ENCODE results near the gene MYO6. TPM values are rescaled to one million over a fixed set of nuclear protein-coding genes. Genes with fewer than 3 reads are reported as not detected.

Gene MYO6
- polyA plus RNA-seq, 1 donor (not counting 4 experiments of a cell fraction or from before 2014, with no cell fraction given): 24.5 TPM

DNA sequence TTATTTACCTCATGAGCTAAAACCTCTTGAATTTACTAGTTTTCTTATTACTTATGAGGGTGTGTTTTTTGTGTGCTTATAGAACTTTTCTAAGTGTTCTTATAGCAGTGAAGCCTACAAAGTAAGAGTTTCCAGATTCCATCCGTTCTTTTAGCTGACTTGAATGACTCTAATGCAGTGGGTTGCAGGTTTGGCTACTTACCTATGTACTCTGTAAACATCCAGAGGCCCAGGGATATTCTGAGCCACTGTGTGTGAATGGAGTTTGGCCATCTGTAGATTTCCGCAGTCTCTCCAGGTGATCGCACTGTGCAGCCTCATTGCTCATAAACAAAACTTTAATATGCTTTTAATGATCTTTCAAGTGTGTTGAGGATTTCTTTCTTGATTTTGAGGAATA is 157.8 kb downstream of the MYO6 start:
- Histone ChIP-seq H3K4me3 (ENCODE audit: control insufficient read depth in 2 of 3, extremely low read depth in 1 of 3, insufficient read depth in 2 of 3, low read depth in 1 of 3, low read length in 3 of 3) (no peak overlapping the region), H3K4me1 (ENCODE audit: control insufficient read depth, extremely low read depth, insufficient read depth, low read length) (no peaks in the 10 kb centered on the region), H3K27ac (ENCODE audit: control insufficient read depth, insufficient read depth, low read length) (no peak overlapping the region), H3K9ac (ENCODE audit: control insufficient read depth, extremely low read depth, insufficient read depth, low read length) (no peak overlapping the region), H3K27me3 (ENCODE audit: control insufficient read depth, extremely low read depth, insufficient read depth, low read length) (no peaks in the 10 kb centered on the region), H3K9me3 (ENCODE audit: control insufficient read depth, low read depth, low read length) (no peaks in the 10 kb centered on the region), H3K4me2 (ENCODE audit: control insufficient read depth, extremely low read depth, insufficient read depth, low read depth, low read length) (no peak overlapping the region), H3K9me1 (ENCODE audit: control insufficient read depth, extremely low read depth, insufficient read depth, low read length) (no peaks in the 10 kb centered on the region), H2AFZ (ENCODE audit: control insufficient read depth, low read length) (no peak overlapping the region), H3K79me2 (ENCODE audit: control insufficient read depth, insufficient read depth, low read length) (no peaks in the 10 kb centered on the region), H4K20me1 (ENCODE audit: control insufficient read depth, extremely low read depth, insufficient read depth, low read length) (no peaks in the 10 kb centered on the region), H3K36me3 (ENCODE audit: control insufficient read depth in 2 of 2, extremely low read depth in 1 of 2, insufficient read depth in 2 of 2, low read length in 2 of 2) (no peaks in the 10 kb centered on the region)
- DNase-seq (ENCODE audit: low read depth, low spot score) (no peak), FAIRE-seq (no peak)
- TF ChIP-seq, protein P1, sequence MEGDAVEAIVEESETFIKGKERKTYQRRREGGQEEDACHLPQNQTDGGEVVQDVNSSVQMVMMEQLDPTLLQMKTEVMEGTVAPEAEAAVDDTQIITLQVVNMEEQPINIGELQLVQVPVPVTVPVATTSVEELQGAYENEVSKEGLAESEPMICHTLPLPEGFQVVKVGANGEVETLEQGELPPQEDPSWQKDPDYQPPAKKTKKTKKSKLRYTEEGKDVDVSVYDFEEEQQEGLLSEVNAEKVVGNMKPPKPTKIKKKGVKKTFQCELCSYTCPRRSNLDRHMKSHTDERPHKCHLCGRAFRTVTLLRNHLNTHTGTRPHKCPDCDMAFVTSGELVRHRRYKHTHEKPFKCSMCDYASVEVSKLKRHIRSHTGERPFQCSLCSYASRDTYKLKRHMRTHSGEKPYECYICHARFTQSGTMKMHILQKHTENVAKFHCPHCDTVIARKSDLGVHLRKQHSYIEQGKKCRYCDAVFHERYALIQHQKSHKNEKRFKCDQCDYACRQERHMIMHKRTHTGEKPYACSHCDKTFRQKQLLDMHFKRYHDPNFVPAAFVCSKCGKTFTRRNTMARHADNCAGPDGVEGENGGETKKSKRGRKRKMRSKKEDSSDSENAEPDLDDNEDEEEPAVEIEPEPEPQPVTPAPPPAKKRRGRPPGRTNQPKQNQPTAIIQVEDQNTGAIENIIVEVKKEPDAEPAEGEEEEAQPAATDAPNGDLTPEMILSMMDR (optimal IDR thresholded peaks at IDR 0.05 in 1 of 3, IDR thresholded peaks at IDR 0.05 in 1 of 3, conservative IDR thresholded peaks at IDR 0.05 in 1 of 3; ENCODE audit: extremely low read depth in 1 of 3, insufficient read depth in 2 of 3, low read length in 3 of 3): no peak
- no peak for TF ChIP-seq EZH2 (IDR thresholded peaks at IDR 0.05; ENCODE audit: low read length)
- dilution Hi-C loops (cut with MboI; ENCODE audit: extremely low pct_ligation_motif_present, low sequenced_read_pairs): no loop called here

DNA sequence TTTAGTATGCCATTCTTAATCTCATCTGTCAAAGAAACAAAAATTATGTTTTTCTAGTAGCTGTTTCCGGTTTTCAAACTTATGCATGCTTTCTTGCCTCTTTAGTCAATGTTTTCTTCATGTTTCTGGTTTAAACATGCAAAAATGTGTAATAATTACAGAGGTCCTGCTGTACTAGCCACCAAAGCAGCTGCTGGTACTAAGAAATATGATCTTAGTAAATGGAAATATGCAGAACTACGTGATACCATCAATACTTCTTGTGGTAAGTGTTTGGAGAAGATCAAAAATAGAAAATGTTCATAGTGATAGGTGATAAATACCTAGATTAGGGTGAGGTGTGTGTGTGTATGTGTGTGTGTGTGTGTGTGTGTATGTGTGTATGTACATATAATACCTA is 158.4 kb downstream of the MYO6 start:
- Histone ChIP-seq H3K9me3 (ENCODE audit: control insufficient read depth, low read depth, low read length) (no peaks in the 10 kb centered on the region), H3K79me2 (ENCODE audit: control insufficient read depth, insufficient read depth, low read length) (no peaks in the 10 kb centered on the region), H3K36me3 (ENCODE audit: control insufficient read depth in 2 of 2, extremely low read depth in 1 of 2, insufficient read depth in 2 of 2, low read length in 2 of 2) (no peaks in the 10 kb centered on the region), H3K27ac (ENCODE audit: control insufficient read depth, insufficient read depth, low read length) (no peak overlapping the region), H3K9ac (ENCODE audit: control insufficient read depth, extremely low read depth, insufficient read depth, low read length) (no peak overlapping the region), H4K20me1 (ENCODE audit: control insufficient read depth, extremely low read depth, insufficient read depth, low read length) (no peaks in the 10 kb centered on the region), H2AFZ (ENCODE audit: control insufficient read depth, low read length) (no peak overlapping the region), H3K9me1 (ENCODE audit: control insufficient read depth, extremely low read depth, insufficient read depth, low read length) (no peaks in the 10 kb centered on the region), H3K27me3 (ENCODE audit: control insufficient read depth, extremely low read depth, insufficient read depth, low read length) (no peaks in the 10 kb centered on the region), H3K4me3 (ENCODE audit: control insufficient read depth in 2 of 3, extremely low read depth in 1 of 3, insufficient read depth in 2 of 3, low read depth in 1 of 3, low read length in 3 of 3) (no peak overlapping the region), H3K4me1 (ENCODE audit: control insufficient read depth, extremely low read depth, insufficient read depth, low read length) (no peaks in the 10 kb centered on the region), H3K4me2 (ENCODE audit: control insufficient read depth, extremely low read depth, insufficient read depth, low read depth, low read length) (no peak overlapping the region)
- DNase-seq (ENCODE audit: low read depth, low spot score) (no peak), FAIRE-seq (no peak)
- no peak for TF ChIP-seq EZH2 (IDR thresholded peaks at IDR 0.05; ENCODE audit: low read length)
- TF ChIP-seq, protein P1 (optimal IDR thresholded peaks at IDR 0.05 in 1 of 3, IDR thresholded peaks at IDR 0.05 in 1 of 3, conservative IDR thresholded peaks at IDR 0.05 in 1 of 3; ENCODE audit: extremely low read depth in 1 of 3, insufficient read depth in 2 of 3, low read length in 3 of 3): no peak
- dilution Hi-C loops (cut with MboI; ENCODE audit: extremely low pct_ligation_motif_present, low sequenced_read_pairs): no loop called here
